ENCODE results near the gene ZFP14. TPM values are rescaled to one million over a fixed set of nuclear protein-coding genes. Genes with fewer than 3 reads are reported as not detected.
"Not testable (repeated sequence)": the region's sequence is repeated elsewhere in the genome, so short reads cannot be mapped to it uniquely, and the experiment has no call there.

ZFP14 gene
- total RNA-seq, 1 donor from 2014 or later = 4.8 TPM

DNA sequence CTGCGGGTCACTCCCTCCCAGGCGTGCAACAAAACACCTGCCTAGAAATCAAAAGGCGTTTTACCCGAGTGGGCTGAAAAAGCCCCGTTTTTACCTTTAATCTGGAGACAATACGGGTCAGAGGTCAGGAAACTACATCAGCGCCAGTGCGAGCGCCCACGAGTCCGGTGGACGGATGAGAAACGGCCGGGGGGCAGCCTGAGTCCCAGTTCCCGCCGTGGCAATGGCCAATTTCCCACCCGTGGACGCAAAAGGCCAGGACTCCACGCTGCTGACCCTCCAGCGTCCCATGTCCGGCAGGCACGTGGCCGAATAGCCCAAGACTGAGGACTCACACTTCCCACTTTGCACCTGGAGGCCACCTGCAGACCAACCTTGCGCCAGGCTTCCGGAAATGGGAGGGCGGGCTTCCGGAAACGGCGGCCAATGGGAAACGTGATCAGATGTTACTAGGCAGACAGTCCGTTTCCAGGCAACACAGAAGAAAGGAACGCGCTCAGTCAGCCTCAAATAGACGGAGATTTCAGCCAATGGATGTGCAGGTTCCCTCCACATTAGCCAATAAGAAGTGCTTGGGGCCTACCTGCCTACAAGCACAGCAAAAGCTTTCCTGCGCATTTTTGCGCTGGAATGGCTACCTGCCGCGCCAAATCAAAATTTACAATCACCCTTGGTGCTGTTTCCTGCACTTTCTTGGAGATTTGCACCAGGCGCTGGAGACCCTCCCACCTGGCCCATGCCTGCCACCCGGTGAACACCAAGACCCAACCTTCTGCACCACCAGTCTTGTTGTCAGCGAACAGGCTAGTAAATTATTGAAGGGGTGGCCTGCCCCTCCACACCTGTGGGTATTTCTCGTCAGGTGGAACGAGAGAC, 47.4 kb downstream of the ZFP14 start:
- peak; percentile 96 for DNase-seq (ENCODE audit: low read depth)

DNA sequence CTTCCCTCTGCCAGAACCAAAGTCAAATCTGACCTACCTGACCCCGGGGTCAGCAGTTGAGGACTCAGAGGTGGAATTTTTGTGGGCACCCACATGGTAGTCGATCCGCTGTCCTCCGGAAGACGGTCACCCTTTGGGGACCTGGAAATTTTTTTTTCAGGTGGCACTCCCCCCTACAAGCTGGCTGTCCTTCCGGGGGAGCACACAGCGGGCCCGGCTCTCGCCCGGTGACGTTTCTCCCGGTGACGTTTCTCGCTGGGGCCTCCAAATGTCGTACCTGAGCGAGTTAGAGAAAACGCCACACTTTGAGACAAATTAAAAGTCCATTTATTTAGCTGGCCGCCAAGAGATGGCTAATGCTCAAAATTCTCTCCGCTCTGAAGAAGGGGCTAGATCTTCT, 48.8 kb downstream of the ZFP14 start:
- DNase-seq (ENCODE audit: low read depth) = no peak

DNA sequence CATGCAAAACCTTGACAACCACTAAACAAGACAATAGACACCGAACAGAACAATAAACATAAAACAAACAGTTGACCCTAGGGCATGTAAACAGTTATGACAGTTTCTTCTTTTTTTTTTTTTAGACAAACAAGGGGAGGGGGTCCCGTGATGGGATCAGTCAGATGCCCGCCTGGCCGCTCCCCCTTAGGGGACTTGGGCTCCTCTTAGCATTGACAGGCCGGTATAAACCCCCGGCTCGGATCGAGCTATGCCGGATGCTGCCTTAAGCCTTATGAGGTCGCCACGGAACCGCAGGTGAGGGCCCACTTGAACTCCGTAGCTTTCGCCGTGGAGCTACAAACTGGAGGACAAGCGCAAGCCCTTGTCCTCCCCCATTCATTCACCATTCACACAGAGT, 49.5 kb downstream of the ZFP14 start:
- not testable (repeated sequence) for DNase-seq (ENCODE audit: low read depth)

DNA sequence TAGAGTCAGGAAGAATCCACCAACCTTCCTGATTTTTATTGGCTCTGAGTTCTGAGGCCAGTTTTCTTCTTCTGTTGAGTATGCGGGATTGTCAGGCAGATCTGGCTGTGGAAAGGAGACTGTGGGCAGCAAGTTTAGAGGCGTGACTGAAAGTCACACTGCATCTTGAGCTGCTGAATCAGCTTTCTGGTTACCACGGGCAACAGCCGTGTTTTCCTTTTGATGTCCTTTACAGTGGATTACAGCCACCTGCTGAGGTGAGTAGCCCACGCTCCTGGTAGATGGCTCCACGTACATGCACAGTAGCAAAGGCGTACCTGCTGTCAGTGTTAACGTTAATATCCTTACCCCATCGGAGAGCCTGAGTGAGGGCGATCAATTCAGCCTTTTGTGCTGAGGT, 52.4 kb downstream of the ZFP14 start:
- DNase-seq (ENCODE audit: low read depth) = not testable (repeated sequence)

DNA sequence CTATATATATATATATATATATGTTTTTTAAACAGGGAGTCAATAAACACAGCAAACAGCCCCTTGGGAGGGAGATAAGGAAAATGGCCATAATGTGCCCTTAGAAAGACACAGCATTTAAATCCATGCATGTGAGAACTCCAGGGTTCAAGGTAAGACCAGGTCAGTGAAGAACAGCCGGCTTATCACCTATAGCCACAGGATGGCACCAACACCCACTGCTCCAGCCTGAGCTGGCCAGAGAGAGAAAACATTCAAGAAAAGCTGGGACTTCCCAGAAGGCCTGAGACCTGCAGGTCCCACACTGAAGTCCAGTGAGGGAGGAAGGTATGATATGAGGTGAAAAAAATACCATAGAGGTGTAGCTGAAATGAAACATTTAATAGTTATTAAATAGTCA, 63.8 kb downstream of the ZFP14 start:
- DNase-seq (ENCODE audit: low read depth) = not testable (repeated sequence)

DNA sequence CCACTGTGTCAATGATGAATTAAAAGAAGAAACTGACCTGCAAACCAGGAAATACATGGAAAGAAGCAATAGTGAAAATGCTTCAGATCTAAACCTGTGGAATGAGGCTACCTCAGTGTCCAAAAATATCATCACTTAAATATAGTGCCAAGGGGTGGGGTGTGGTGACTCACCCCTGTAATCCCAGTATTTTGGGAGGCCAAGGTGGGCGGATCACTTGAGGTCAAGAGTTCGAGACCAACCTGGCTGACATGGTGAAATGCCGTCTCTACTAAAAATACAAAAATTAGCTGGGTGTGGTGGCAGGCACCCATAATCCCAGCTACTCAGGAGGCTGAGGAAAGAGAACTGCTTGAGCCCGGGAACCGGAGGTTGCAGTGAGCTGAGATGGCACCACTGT, 64.9 kb downstream of the ZFP14 start:
- DNase-seq (ENCODE audit: low read depth) = not testable (repeated sequence)

DNA sequence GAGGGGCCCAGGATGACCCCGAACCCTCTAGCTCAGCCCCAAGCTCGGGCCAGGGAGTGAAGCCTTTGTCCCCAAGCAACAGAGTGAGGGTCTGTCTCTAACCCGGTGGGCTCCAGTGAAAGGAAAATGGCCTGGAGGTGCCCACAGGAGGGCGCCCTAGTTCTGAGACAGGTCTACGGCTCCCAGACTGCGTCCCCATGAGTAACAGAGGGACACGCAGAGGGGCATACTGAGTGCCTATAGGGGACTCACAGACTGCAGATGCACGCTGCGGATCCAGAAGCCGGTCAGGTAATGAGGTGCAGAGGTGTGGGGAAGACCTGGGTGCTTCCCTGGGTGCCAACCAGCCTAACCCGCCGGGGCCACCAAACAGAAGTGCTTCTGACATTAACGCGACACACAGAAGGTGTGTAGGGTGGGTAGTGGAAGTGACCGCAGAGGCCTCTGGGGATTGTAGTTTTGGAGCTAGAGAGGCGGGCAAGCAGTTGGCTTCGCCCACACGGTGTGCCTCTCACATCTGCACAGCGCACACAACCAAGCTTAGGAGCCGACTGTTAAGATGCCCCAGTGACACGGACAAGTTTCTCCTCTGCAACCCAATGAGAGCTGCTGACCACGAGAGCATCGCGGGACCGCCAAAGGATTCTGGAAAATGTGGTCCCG, 67.8 kb downstream of the ZFP14 start:
- DNase-seq (ENCODE audit: low read depth) = not testable (repeated sequence)

DNA sequence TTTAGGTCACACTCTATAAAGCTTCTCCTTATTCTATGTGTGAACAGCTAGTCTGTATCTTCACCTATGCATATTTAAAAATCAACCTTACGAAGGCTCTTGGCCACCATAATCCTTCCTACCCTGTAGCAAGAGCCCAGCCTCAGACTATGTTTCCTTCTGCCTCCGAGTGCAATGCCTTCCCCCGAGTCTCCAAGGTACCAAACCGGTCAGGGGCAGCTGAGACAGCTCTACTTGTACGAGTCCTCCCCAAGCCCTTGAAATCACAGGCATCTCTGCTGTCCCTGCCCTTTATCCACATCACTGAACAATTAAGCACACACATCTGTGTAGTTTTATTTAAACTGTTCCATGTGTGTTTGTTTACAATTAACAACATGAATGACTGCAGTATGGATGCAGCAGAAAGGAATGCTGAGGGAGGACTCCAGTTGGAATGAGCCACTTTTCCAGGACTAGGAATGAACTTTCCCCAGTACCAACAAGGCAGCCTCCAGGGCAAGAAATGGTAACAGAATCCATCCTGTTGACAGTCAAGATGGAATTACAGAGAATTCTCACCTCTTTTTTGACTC, 68.5 kb downstream of the ZFP14 start:
- not testable (repeated sequence) for DNase-seq (ENCODE audit: low read depth)

DNA sequence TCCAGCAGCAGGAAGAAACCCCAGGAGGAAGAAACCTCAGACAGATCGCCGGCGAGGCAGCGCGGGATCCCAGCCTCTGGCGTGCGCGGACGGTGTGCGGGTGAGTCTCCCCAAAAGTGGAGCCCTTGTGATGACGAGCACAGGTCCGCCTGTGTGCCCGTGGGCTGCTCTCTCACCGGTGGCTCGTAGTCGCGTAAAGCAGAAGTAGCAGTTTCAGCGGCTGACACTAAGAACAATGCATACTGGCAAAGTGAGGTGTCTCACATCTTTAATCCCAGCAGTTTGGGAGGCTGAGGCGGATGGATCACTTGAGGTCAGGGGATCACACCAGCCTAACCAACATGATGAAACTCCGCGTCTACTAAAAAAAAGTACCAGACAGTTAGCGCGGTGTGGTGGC, 69.2 kb downstream of the ZFP14 start:
- not testable (repeated sequence) for DNase-seq (ENCODE audit: low read depth)

DNA sequence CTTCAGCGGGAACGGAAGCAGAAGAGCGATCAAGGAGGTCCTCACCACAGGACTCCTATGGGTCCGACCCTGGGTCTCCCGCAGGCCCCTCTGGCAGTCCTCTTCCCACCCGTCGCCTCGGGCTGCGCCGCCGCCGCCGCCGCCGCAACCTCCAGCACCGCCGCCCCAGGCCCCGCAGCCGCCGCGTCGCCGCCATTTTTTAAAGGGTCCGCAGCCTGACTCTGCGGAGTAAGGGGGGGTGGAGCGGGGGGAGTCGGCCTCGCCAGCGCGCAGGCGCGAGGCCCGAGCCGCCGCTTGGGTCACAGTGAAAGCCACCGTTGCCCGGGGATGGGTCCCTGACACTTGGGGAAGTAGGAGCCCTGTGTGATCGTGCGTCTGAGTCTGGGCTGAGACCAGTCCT, 69.7 kb downstream of the ZFP14 start:
- not testable (repeated sequence) for DNase-seq (ENCODE audit: low read depth)

DNA sequence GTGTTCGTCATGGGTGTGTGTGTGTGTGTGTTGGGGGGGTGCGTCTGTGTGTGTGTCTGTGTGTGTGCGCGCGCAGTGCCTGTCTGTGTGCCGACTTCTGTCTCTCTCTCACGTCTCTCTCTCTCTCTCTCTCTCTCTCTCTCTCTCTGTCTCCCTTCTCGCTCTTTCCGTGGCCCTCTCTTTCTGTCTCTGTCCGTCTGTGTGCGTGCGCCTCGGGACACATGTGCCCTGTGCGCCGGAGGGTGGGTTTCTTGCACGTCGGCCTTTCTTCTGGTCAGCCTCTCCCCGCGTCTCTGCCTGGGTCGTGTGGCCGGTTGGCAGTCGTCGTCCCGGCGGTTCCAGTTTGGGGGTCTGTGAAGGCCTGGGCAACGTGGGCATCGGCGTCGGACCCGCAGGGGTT, 86.7 kb downstream of the ZFP14 start:
- not testable (repeated sequence) for DNase-seq (ENCODE audit: low read depth)

Other genes with a start within 250 kb of the ZFP14 start
- 375 and 398 TPM in 2 replicates for gene CAPNS1, start 239.1 kb downstream of the ZFP14 start, total RNA-seq
- gene COX7A1, start 226.8 kb downstream of the ZFP14 start, total RNA-seq = not detected in 2 replicates
- gene ZNF565, start 164.5 kb downstream of the ZFP14 start, total RNA-seq = 3.5 and 4.9 TPM in 2 replicates
- gene ZNF146, start 164.1 kb downstream of the ZFP14 start, total RNA-seq = 133 and 134 TPM in 2 replicates
- gene ZFP82, start 39.4 kb upstream of the ZFP14 start, total RNA-seq = 2.2 and 3.1 TPM in 2 replicates
- gene ZNF566, start 110.4 kb upstream of the ZFP14 start, total RNA-seq = 12.5 and 15.6 TPM in 2 replicates
- gene ZNF260, start 149.1 kb upstream of the ZFP14 start, total RNA-seq = 15.1 and 15.2 TPM in 2 replicates
- gene ZNF529, start 194.1 kb upstream of the ZFP14 start, total RNA-seq = 13.0 and 15.9 TPM in 2 replicates
- gene ZNF382, start 226.1 kb upstream of the ZFP14 start, total RNA-seq = 4.9 and 5.2 TPM in 2 replicates

Data from myocyte (in vitro differentiated cells).